Mesenchymal stem cell (in vitro differentiated cells and primary cell): ENCODE results near the gene COL25A1.

Source experiments
- DNase-seq: peaks from one replicate; pipeline ENCODE4 v3.0.0-alpha.2; 2013
- H2AFZ ChIP-seq: one replicate; pipeline ENCODE4 v1.6.1; 2013; ENCODE audit warnings: low read depth, mild to moderate bottlenecking, control low read depth, inconsistent platforms, low read length, moderate library complexity
- H2AK5ac ChIP-seq: 2 replicates; pipeline ENCODE4 v1.6.1; 2013; ENCODE audit warnings: low read length, moderate library complexity, mild to moderate bottlenecking, inconsistent platforms; ENCODE audit not compliant: severe bottlenecking
- H2BK120ac ChIP-seq: one replicate; pipeline ENCODE4 v1.6.1; 2013; ENCODE audit warnings: low read depth, mild to moderate bottlenecking, inconsistent platforms, low read length, moderate library complexity
- H2BK12ac ChIP-seq, 2 experiments: one replicate each; pipeline ENCODE4 v1.6.1; 2013; ENCODE audit warnings: inconsistent platforms in 2 of 2, low read length in 2 of 2, mild to moderate bottlenecking in 2 of 2, moderate library complexity in 2 of 2, control low read depth in 1 of 2
- H2BK15ac ChIP-seq: one replicate; pipeline ENCODE4 v1.6.1; 2013; ENCODE audit warnings: mild to moderate bottlenecking, low read depth, inconsistent platforms; ENCODE audit not compliant: poor library complexity, severe bottlenecking
- H2BK5ac ChIP-seq: 2 replicates; pipeline ENCODE4 v1.6.1; 2013; ENCODE audit warnings: low read depth, mild to moderate bottlenecking, low read length, control low read depth, inconsistent platforms; ENCODE audit not compliant: poor library complexity, severe bottlenecking
- H3K14ac ChIP-seq, 2 experiments: one replicate each; pipeline ENCODE4 v1.6.1; 2013; ENCODE audit warnings: inconsistent platforms in 2 of 2, low read length in 2 of 2, control low read depth in 1 of 2, mild to moderate bottlenecking in 1 of 2, moderate library complexity in 1 of 2
- H3K18ac ChIP-seq, 2 experiments: one replicate each; pipeline ENCODE4 v1.6.1; 2013; ENCODE audit warnings: inconsistent platforms in 2 of 2, low read length in 2 of 2, control low read depth in 1 of 2, low read depth in 1 of 2, mild to moderate bottlenecking in 1 of 2
- H3K23ac ChIP-seq, 2 experiments: one replicate each; pipeline ENCODE4 v1.6.1; 2013; ENCODE audit warnings: inconsistent platforms in 2 of 2, low read length in 2 of 2, mild to moderate bottlenecking in 2 of 2, moderate library complexity in 2 of 2, control low read depth in 1 of 2
- H3K27ac ChIP-seq: 2 replicates; pipeline ENCODE4 v1.5.1; 2013; ENCODE audit warnings: mild to moderate bottlenecking, moderate library complexity, low read length, control low read depth, inconsistent platforms; ENCODE audit not compliant: poor library complexity, severe bottlenecking
- H3K27me3 ChIP-seq, 2 experiments: 2 replicates each; pipeline versions ENCODE4 v1.6.1 to v1.7.0; 2013; ENCODE audit warnings: low read length in 2 of 2, mild to moderate bottlenecking in 2 of 2, moderate library complexity in 2 of 2, control low read depth in 1 of 2, inconsistent platforms in 1 of 2; ENCODE audit not compliant: control insufficient read depth in 1 of 2, insufficient read depth in 1 of 2
- H3K36me3 ChIP-seq, 2 experiments: 2 replicates each; pipeline versions ENCODE4 v1.6.1 to v1.7.0; 2013; ENCODE audit warnings: low read length in 2 of 2, control low read depth in 1 of 2, inconsistent platforms in 1 of 2, low read depth in 1 of 2, mild to moderate bottlenecking in 1 of 2; ENCODE audit not compliant: insufficient read depth in 2 of 2, control insufficient read depth in 1 of 2
- H3K4ac ChIP-seq, 2 experiments: one replicate each; pipeline ENCODE4 v1.6.1; 2013; ENCODE audit warnings: inconsistent platforms in 2 of 2, low read length in 2 of 2, mild to moderate bottlenecking in 2 of 2, moderate library complexity in 2 of 2, control low read depth in 1 of 2, low read depth in 1 of 2
- H3K4me1 ChIP-seq: 2 replicates; pipeline ENCODE4 v1.6.1; 2013; ENCODE audit warnings: low read depth, low read length, control low read depth; ENCODE audit not compliant: control insufficient read depth, insufficient read depth
- H3K4me2 ChIP-seq: 2 replicates; pipeline ENCODE4 v1.6.1; 2013; ENCODE audit warnings: low read length, mild to moderate bottlenecking, inconsistent platforms; ENCODE audit not compliant: poor library complexity, severe bottlenecking
- H3K4me3 ChIP-seq, 2 experiments: 2 replicates each; pipeline versions ENCODE4 v1.5.1 to v1.7.0; 2013; ENCODE audit warnings: low read length in 2 of 2, mild to moderate bottlenecking in 2 of 2, control low read depth in 1 of 2, low read depth in 1 of 2; ENCODE audit not compliant: insufficient read depth in 1 of 2
- H3K79me1 ChIP-seq: replicated peaks from 2 replicates; pipeline ENCODE4 v1.6.1; 2013; ENCODE audit warnings: mild to moderate bottlenecking, control low read depth, low read length, inconsistent platforms; ENCODE audit not compliant: poor library complexity, severe bottlenecking
- H3K9ac ChIP-seq: 2 replicates; pipeline ENCODE4 v1.7.0; 2013; ENCODE audit warnings: mild to moderate bottlenecking, low read length, moderate library complexity
- H3K9me3 ChIP-seq: 2 replicates; pipeline ENCODE4 v1.7.0; 2013; ENCODE audit warnings: mild to moderate bottlenecking, low read length; ENCODE audit not compliant: control insufficient read depth
- H4K8ac ChIP-seq: one replicate; pipeline ENCODE4 v1.6.1; 2013; ENCODE audit warnings: inconsistent platforms, mild to moderate bottlenecking, low read length, moderate library complexity
- H4K91ac ChIP-seq: one replicate; pipeline ENCODE4 v1.6.1; 2013; ENCODE audit warnings: mild to moderate bottlenecking, low read length, inconsistent platforms
- WGBS: methylation state at CpG from one replicate; pipeline ENCODE4 v1.1.7; 2013; ENCODE audit warnings: mixed read lengths; 5-methylcytosine and 5-hydroxymethylcytosine counted together

Gene COL25A1

DNA sequence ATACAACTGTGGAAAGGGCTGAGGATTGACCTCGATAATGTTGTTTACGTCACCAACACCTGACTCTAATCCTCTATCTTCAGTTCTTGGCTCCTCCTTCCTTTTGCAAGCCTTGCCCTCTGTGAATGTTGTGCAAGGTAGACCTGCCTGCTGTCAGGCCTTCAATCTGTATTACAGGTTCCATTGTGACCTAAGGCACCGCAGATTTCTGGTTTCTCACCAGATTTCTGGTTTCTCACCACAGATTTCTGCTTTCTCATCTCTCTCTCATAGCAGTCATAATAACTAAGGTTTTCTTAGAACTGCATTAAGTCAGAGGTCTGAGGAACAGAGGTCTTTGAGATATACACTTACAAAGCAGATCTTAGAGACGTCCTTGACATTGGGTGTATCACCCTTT, 488.1 kb downstream of the COL25A1 start:
- H3K4me3 ChIP-seq: no peak overlapping the region
- no peak overlapping the region for H3K4me2 ChIP-seq
- no peaks in the 10 kb centered on the region for H3K27me3 ChIP-seq
- no peak overlapping the region for H3K9ac ChIP-seq
- no peaks in the 10 kb centered on the region for H3K9me3 ChIP-seq
- no peak overlapping the region for H3K14ac ChIP-seq
- H2BK15ac ChIP-seq: no peak overlapping the region
- H2BK120ac ChIP-seq: no peak overlapping the region
- no peak overlapping the region for H2BK12ac ChIP-seq
- no peak for DNase-seq
- H3K27ac ChIP-seq: no peak overlapping the region
- H3K79me1 ChIP-seq: no peaks in the 10 kb centered on the region
- no peak overlapping the region for H3K18ac ChIP-seq
- H4K91ac ChIP-seq: no peak overlapping the region
- H2AK5ac ChIP-seq: no peak overlapping the region
- no peak overlapping the region for H3K4ac ChIP-seq
- no peaks in the 10 kb centered on the region for H3K36me3 ChIP-seq
- H2AFZ ChIP-seq: no peak overlapping the region
- no peak overlapping the region for H2BK5ac ChIP-seq
- WGBS: 87% methylated on average over 4 of the region's 4 CpGs
- H3K4me1 ChIP-seq: no peaks in the 10 kb centered on the region
- no peak overlapping the region for H3K23ac ChIP-seq
- no peak overlapping the region for H4K8ac ChIP-seq

DNA sequence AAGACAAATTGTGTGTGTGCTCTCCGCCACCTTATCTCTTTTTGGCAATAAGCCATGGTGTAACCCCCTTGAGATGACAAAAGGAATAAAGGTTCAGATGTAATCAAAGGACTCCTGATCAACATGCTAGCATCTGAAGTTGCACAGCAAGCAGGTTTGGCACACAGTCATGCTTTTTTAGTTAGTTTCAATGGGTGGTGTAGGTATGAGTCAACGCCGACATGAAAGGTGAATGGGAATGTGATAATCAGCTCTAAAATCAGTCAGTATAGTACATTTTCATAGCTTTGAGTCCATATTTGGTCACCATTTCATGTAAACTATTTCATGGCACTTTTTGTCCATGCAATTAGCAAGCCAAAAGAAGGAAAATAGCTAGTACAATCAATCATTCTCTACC, 489.2 kb downstream of the COL25A1 start:
- no peak overlapping the region for H3K18ac ChIP-seq
- no peaks in the 10 kb centered on the region for H3K27me3 ChIP-seq
- 100% methylated on average over 1 of the region's 3 CpGs for WGBS
- no peaks in the 10 kb centered on the region for H3K79me1 ChIP-seq
- no peak overlapping the region for H2BK5ac ChIP-seq
- no peak overlapping the region for H4K91ac ChIP-seq
- H3K23ac ChIP-seq: no peak overlapping the region
- no peak overlapping the region for H2BK120ac ChIP-seq
- H2BK15ac ChIP-seq: no peak overlapping the region
- H2AK5ac ChIP-seq: no peak overlapping the region
- no peak overlapping the region for H3K14ac ChIP-seq
- no peaks in the 10 kb centered on the region for H3K9me3 ChIP-seq
- no peak overlapping the region for H3K4me3 ChIP-seq
- H3K9ac ChIP-seq: no peak overlapping the region
- no peak overlapping the region for H3K4me2 ChIP-seq
- H3K4ac ChIP-seq: no peak overlapping the region
- H4K8ac ChIP-seq: no peak overlapping the region
- H3K4me1 ChIP-seq: no peaks in the 10 kb centered on the region
- H3K36me3 ChIP-seq: no peaks in the 10 kb centered on the region
- H2AFZ ChIP-seq: no peak overlapping the region
- no peak overlapping the region for H3K27ac ChIP-seq
- DNase-seq: no peak
- no peak overlapping the region for H2BK12ac ChIP-seq

DNA sequence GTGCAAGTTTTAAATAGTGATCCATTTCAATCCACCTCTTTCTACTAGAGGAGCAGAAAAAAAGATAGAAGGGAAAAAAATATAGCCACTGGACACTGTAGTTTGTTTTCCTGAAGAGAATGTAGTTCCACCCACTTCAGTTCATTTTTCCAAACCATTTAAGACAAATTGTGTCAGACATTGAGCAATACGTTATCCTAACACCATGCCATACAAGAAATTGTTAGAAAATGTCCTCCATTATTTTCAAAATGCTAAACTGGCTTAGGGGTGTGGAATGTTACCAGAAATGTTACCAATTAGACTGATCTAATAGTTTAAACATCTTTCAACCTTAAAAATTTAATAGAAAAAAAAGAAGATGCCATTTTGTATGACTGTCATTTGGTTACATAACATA, 491.0 kb downstream of the COL25A1 start:
- no peak overlapping the region for H3K9ac ChIP-seq
- no peaks in the 10 kb centered on the region for H3K36me3 ChIP-seq
- H4K8ac ChIP-seq: no peak overlapping the region
- H3K14ac ChIP-seq: no peak overlapping the region
- no peak overlapping the region for H2BK15ac ChIP-seq
- H2AFZ ChIP-seq: no peak overlapping the region
- H3K4me2 ChIP-seq: no peak overlapping the region
- no peak overlapping the region for H3K18ac ChIP-seq
- no peaks in the 10 kb centered on the region for H3K27me3 ChIP-seq
- H3K9me3 ChIP-seq: no peaks in the 10 kb centered on the region
- H3K4me3 ChIP-seq: no peak overlapping the region
- no peak overlapping the region for H2BK120ac ChIP-seq
- no CpG with 5 or more reads among the region's 1 CpG for WGBS
- DNase-seq: no peak
- no peak overlapping the region for H4K91ac ChIP-seq
- no peak overlapping the region for H2BK5ac ChIP-seq
- no peak overlapping the region for H3K23ac ChIP-seq
- no peaks in the 10 kb centered on the region for H3K79me1 ChIP-seq
- no peak overlapping the region for H3K4ac ChIP-seq
- no peaks in the 10 kb centered on the region for H3K4me1 ChIP-seq
- H2BK12ac ChIP-seq: no peak overlapping the region
- no peak overlapping the region for H2AK5ac ChIP-seq
- H3K27ac ChIP-seq: no peak overlapping the region

DNA sequence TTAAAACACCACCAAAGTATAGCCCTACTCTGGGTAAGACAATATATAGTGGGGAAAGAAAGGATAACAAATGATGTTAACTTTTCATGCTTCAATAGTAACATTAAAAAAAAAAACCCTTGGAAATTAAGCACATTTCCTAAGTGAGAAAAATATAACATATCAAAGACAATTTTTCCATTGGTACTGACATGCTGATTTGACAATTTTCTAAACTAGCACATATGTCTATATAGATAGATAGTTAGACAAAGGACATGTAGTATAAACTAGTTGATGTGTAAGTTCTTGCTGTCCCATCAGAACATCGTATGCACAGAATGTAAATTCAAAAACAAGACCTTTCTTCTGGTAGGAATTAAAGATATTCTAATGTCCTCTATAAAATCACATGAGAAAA, 492.4 kb downstream of the COL25A1 start:
- no peak overlapping the region for H2AK5ac ChIP-seq
- H2BK120ac ChIP-seq: no peak overlapping the region
- H3K27ac ChIP-seq: no peak overlapping the region
- H3K23ac ChIP-seq: no peak overlapping the region
- H4K8ac ChIP-seq: no peak overlapping the region
- no peak overlapping the region for H3K14ac ChIP-seq
- H3K79me1 ChIP-seq: no peaks in the 10 kb centered on the region
- H3K4me3 ChIP-seq: no peak overlapping the region
- no peaks in the 10 kb centered on the region for H3K4me1 ChIP-seq
- no peak overlapping the region for H3K9ac ChIP-seq
- no peaks in the 10 kb centered on the region for H3K36me3 ChIP-seq
- no peak overlapping the region for H3K4me2 ChIP-seq
- H2BK12ac ChIP-seq: no peak overlapping the region
- H3K4ac ChIP-seq: no peak overlapping the region
- WGBS: no CpG with 5 or more reads among the region's 1 CpG
- DNase-seq: no peak
- H2BK5ac ChIP-seq: no peak overlapping the region
- no peak overlapping the region for H3K18ac ChIP-seq
- H2BK15ac ChIP-seq: no peak overlapping the region
- H3K27me3 ChIP-seq: no peaks in the 10 kb centered on the region
- H3K9me3 ChIP-seq: no peaks in the 10 kb centered on the region
- no peak overlapping the region for H4K91ac ChIP-seq
- H2AFZ ChIP-seq: no peak overlapping the region
